DND-41 (cell line): ENCODE measurements around the gene LAD1.

Source experiments
- EZH2 ChIP-seq: IDR thresholded peaks from 3 replicates; pipeline ENCODE4 v1.6.1; 2012; ENCODE audit warnings: borderline replicate concordance, low read depth, mild to moderate bottlenecking, moderate library complexity, low read length, inconsistent platforms; ENCODE audit not compliant: severe bottlenecking
- TF ChIP-seq, protein P1 (sequence below): IDR thresholded peaks from 2 replicates; pipeline ENCODE4 v1.5.1; 2012; ENCODE audit warnings: borderline replicate concordance, low read length, moderate library complexity, mild to moderate bottlenecking; ENCODE audit not compliant: poor library complexity, severe bottlenecking; ENCODE audit errors: extremely low read depth

DNA sequence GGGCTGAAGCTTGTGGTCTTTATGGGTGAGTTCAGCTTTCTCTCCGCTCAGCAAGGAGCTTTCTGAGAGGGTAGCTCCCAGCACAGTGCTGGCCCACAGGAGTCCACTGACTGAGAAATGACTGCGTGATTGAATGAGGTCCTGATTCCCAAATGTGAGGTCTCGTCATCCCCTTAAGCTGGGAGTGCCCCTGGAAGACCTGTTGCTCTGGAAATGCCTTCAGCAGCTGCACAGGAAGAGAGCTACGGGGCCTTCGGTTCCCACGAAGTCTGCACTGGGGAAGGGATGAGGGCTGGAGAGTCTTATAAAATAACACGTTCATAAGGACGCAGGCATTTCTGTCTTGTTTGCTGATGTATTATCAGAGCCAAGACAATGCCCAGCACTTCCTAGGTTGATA lies 35.7 kb downstream of the LAD1 start:
- TF ChIP-seq, protein P1, sequence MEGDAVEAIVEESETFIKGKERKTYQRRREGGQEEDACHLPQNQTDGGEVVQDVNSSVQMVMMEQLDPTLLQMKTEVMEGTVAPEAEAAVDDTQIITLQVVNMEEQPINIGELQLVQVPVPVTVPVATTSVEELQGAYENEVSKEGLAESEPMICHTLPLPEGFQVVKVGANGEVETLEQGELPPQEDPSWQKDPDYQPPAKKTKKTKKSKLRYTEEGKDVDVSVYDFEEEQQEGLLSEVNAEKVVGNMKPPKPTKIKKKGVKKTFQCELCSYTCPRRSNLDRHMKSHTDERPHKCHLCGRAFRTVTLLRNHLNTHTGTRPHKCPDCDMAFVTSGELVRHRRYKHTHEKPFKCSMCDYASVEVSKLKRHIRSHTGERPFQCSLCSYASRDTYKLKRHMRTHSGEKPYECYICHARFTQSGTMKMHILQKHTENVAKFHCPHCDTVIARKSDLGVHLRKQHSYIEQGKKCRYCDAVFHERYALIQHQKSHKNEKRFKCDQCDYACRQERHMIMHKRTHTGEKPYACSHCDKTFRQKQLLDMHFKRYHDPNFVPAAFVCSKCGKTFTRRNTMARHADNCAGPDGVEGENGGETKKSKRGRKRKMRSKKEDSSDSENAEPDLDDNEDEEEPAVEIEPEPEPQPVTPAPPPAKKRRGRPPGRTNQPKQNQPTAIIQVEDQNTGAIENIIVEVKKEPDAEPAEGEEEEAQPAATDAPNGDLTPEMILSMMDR, result no peak
- TF ChIP-seq EZH2, result no peak
